Activated T-cell treated with anti-CD3 and anti-CD28 coated beads for 1 hour (primary cell): ENCODE data around the gene SCCPDH.
A peak's percentile ranks its signal among the peaks of the same experiment; 100 is the strongest.

Experiments
- DNase-seq: peaks from one replicate; pipeline ENCODE4 v3.0.0-alpha.2; 2020; ENCODE audit warnings: low read depth

SCCPDH gene

GRCh38 chr1:246750752-246751151, 26.5 kb downstream of the SCCPDH start:
- DNase-seq, result no peak

- peak; percentile 47 for DNase-seq
Measured at GRCh38 chr1:246753670-246754535, 29.7 kb downstream of the SCCPDH start.

GRCh38 chr1:246755419-246755818, 31.2 kb downstream of the SCCPDH start:
- DNase-seq, result no peak

GRCh38 chr1:246760422-246761347, 36.5 kb downstream of the SCCPDH start:
- DNase-seq, result no peak

- DNase-seq, result no peak
Measured at GRCh38 chr1:246761396-246761795, 37.2 kb downstream of the SCCPDH start.

- no peak for DNase-seq
Measured at GRCh38 chr1:246765521-246765920, 41.3 kb downstream of the SCCPDH start.

- no peak for DNase-seq
Measured at GRCh38 chr1:246768403-246769020, 44.3 kb downstream of the SCCPDH start.

GRCh38 chr1:246769306-246769705, 45.1 kb downstream of the SCCPDH start:
- no peak for DNase-seq

- DNase-seq, result no peak
Measured at GRCh38 chr1:246771366-246771765, 47.2 kb downstream of the SCCPDH start.

GRCh38 chr1:246772686-246773085, 48.5 kb downstream of the SCCPDH start:
- DNase-seq, result no peak

GRCh38 chr1:246773213-246773641, 49.0 kb downstream of the SCCPDH start:
- DNase-seq, result no peak

- DNase-seq, result no peak
Measured at GRCh38 chr1:246775531-246776385, 51.5 kb downstream of the SCCPDH start.

- DNase-seq, result no peak
Measured at GRCh38 chr1:246776923-246777322, 52.7 kb downstream of the SCCPDH start.

- DNase-seq, result no peak
Measured at GRCh38 chr1:246778663-246779062, 54.5 kb downstream of the SCCPDH start.

GRCh38 chr1:246779561-246780175, 55.5 kb downstream of the SCCPDH start:
- DNase-seq, result no peak

- no peak for DNase-seq
Measured at GRCh38 chr1:246780264-246780663, 56.1 kb downstream of the SCCPDH start.

- DNase-seq, result no peak
Measured at GRCh38 chr1:246781212-246781611, 57.0 kb downstream of the SCCPDH start.

GRCh38 chr1:246782120-246782900, 58.1 kb downstream of the SCCPDH start:
- no peak for DNase-seq

- DNase-seq, result no peak
Measured at GRCh38 chr1:246784621-246785493, 60.6 kb downstream of the SCCPDH start.
